HEK293T (cell line): Measurements from ENCODE around the gene AASS.

Source experiments
- FOXA1 ChIP-seq: fragments of 450-650 bp; IDR thresholded peaks from 2 replicates; pipeline ENCODE4 v1.6.1; 2016; ENCODE audit warnings: mild to moderate bottlenecking
- FOXM1 ChIP-seq: fragments of 450-650 bp; IDR thresholded peaks from 2 replicates; pipeline ENCODE4 v1.6.1; 2017; ENCODE audit warnings: mild to moderate bottlenecking, borderline replicate concordance

DNA sequence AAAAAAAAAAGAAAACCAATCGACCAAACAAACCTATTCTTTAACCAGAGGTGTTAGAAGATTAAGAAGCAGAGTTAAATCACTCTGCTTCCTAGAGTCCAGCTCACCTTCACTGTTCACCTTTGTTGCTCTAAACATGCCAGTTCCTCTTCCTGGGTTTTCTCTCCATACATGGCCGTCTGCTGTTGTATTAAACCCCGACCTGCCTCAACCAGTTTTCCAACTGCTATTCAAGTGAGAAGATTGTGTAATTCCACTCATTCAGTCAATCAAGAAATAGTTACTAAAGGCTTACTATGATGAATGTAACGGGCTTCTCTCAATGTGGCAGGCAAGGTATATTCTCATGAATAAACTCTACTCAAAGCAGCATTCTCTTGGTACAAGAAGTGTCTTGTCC is 8.8 kb downstream of the AASS start:
- TF ChIP-seq FOXM1 (no peak), FOXA1 (no peak)
